SJSA1 (cell line): ENCODE data around the gene MEX3D. TPM values are rescaled to one million over a fixed set of nuclear protein-coding genes. Genes with fewer than 3 reads are reported as not detected.

Source experiments
- DNase-seq, 2 experiments: peaks; one replicate each; pipeline ENCODE4 v3.0.0-alpha.2; 2015 to 2020; ENCODE audit warnings: low spot score in 2 of 2, low read depth in 1 of 2
- H3K27ac ChIP-seq: fragments of 250-450 bp; sonication (Bioruptor Pico); 2 replicates; pipeline ENCODE4 v1.5.1; 2020; ENCODE audit warnings: mild to moderate bottlenecking, moderate library complexity
- H3K27me3 ChIP-seq: fragments of 250-450 bp; sonication (Bioruptor Pico); replicated peaks from 2 replicates; pipeline ENCODE4 v1.5.1; 2020; ENCODE audit warnings: mild to moderate bottlenecking, moderate library complexity
- H3K36me3 ChIP-seq: fragments of 250-450 bp; sonication (Bioruptor Pico); 2 replicates; pipeline ENCODE4 v1.5.1; 2020; ENCODE audit warnings: mild to moderate bottlenecking
- H3K4me1 ChIP-seq: fragments of 250-450 bp; sonication (Bioruptor Pico); replicated peaks from 2 replicates; pipeline ENCODE4 v1.6.1; 2021; ENCODE audit warnings: mild to moderate bottlenecking
- H3K4me3 ChIP-seq: fragments of 250-450 bp; sonication (Bioruptor Pico); 2 replicates; pipeline ENCODE4 v1.5.1; 2020; ENCODE audit warnings: mild to moderate bottlenecking
- H3K9me3 ChIP-seq: fragments of 250-450 bp; sonication (Bioruptor Pico); replicated peaks from 2 replicates; pipeline ENCODE4 v1.5.1; 2020; ENCODE audit warnings: mild to moderate bottlenecking
- total RNA-seq: library from RNA; depleted of rRNA; stranded (reverse); fragments of >200 nt; shearing (Covaris generic); gene quantifications from 2 replicates; pipeline ENCODE4 v1.2.3, GENCODE V29; 2014; rRNA removed

MEX3D gene
- 109 and 116 TPM in 2 replicates for total RNA-seq

- H3K9me3 ChIP-seq: peaks cover 5% of the 10 kb centered on the region
- peak in 1 of 2 experiments; percentile 69 for DNase-seq
- peak within 1 kb of the TSS; percentile 94 for H3K4me3 ChIP-seq
- no peaks in the 10 kb centered on the region; the same call in 1 of the 2 replicates for H3K27me3 ChIP-seq
- H3K36me3 ChIP-seq: peaks cover 26% of the 10 kb centered on the region
- H3K4me1 ChIP-seq: peaks cover 16% of the 10 kb centered on the region
- peak within 1 kb of the TSS; percentile 95 for H3K27ac ChIP-seq
Observed at GRCh38 chr19:1568320-1569019, at the start of gene MEX3D. MEX3D (minus strand) TSS chr19:1568325; CDS start chr19:1568058, 267 bp downstream.

- H3K27ac ChIP-seq: no peak overlapping the region
- no peak for DNase-seq
- H3K36me3 ChIP-seq: peaks cover 62% of the 10 kb centered on the region
Observed at GRCh38 chr19:1616875-1617274, 48.8 kb upstream of the MEX3D start.

GRCh38 chr19:1616396-1616795, 48.3 kb upstream of the MEX3D start:
- no peak for DNase-seq

More at GRCh38 chr19:1616875-1617274, 48.8 kb upstream of the MEX3D start:
- Histone ChIP-seq H3K27me3 (no peaks in the 10 kb centered on the region), H3K4me1 (no peaks in the 10 kb centered on the region), H3K9me3 (no peaks in the 10 kb centered on the region), H3K4me3 (no peak overlapping the region)

GRCh38 chr19:1615156-1615765, 47.1 kb upstream of the MEX3D start:
- H3K27me3 ChIP-seq: no peaks in the 10 kb centered on the region
- no peak for DNase-seq
- no peak overlapping the region for H3K4me3 ChIP-seq
- H3K27ac ChIP-seq: no peak overlapping the region
- no peaks in the 10 kb centered on the region for H3K9me3 ChIP-seq
- no peaks in the 10 kb centered on the region for H3K4me1 ChIP-seq
- peaks cover 64% of the 10 kb centered on the region for H3K36me3 ChIP-seq

More at GRCh38 chr19:1616396-1616795, 48.3 kb upstream of the MEX3D start:
- Histone ChIP-seq H3K27me3 (no peaks in the 10 kb centered on the region), H3K27ac (no peak overlapping the region), H3K4me1 (no peaks in the 10 kb centered on the region), H3K36me3 (peaks cover 64% of the 10 kb centered on the region), H3K4me3 (no peak overlapping the region), H3K9me3 (no peaks in the 10 kb centered on the region)

GRCh38 chr19:1613808-1614570, 45.9 kb upstream of the MEX3D start:
- Histone ChIP-seq H3K27ac (no peak overlapping the region), H3K4me3 (no peak overlapping the region), H3K27me3 (no peaks in the 10 kb centered on the region), H3K9me3 (no peaks in the 10 kb centered on the region), H3K4me1 (no peaks in the 10 kb centered on the region), H3K36me3 (peaks cover 58% of the 10 kb centered on the region)
- DNase-seq: no peak

GRCh38 chr19:1613146-1613545, 45.0 kb upstream of the MEX3D start:
- no peak overlapping the region for H3K27ac ChIP-seq
- no peak for DNase-seq
- no peaks in the 10 kb centered on the region for H3K9me3 ChIP-seq
- H3K36me3 ChIP-seq: peaks cover 52% of the 10 kb centered on the region
- H3K4me3 ChIP-seq: no peak overlapping the region
- no peaks in the 10 kb centered on the region for H3K4me1 ChIP-seq
- no peaks in the 10 kb centered on the region for H3K27me3 ChIP-seq

- Histone ChIP-seq H3K9me3 (no peaks in the 10 kb centered on the region), H3K36me3 (peaks cover 50% of the 10 kb centered on the region), H3K27ac (no peak overlapping the region), H3K27me3 (no peaks in the 10 kb centered on the region), H3K4me3 (no peak overlapping the region), H3K4me1 (no peaks in the 10 kb centered on the region)
- DNase-seq: no peak
Observed at GRCh38 chr19:1612114-1613086, 44.3 kb upstream of the MEX3D start.

GRCh38 chr19:1611353-1611752, 43.2 kb upstream of the MEX3D start:
- peaks cover 47% of the 10 kb centered on the region for H3K36me3 ChIP-seq

GRCh38 chr19:1610579-1610978, 42.5 kb upstream of the MEX3D start:
- Histone ChIP-seq H3K27ac (no peak overlapping the region), H3K36me3 (peaks cover 40% of the 10 kb centered on the region)

More at GRCh38 chr19:1611353-1611752, 43.2 kb upstream of the MEX3D start:
- Histone ChIP-seq H3K9me3 (no peaks in the 10 kb centered on the region), H3K27me3 (no peaks in the 10 kb centered on the region), H3K4me1 (peaks cover 3% of the 10 kb centered on the region), H3K4me3 (no peak overlapping the region), H3K27ac (no peak overlapping the region)
- DNase-seq: no peak

GRCh38 chr19:1609680-1610474, 41.8 kb upstream of the MEX3D start:
- Histone ChIP-seq H3K27me3 (no peaks in the 10 kb centered on the region), H3K9me3 (no peaks in the 10 kb centered on the region), H3K4me3 (no peak overlapping the region), H3K36me3 (peaks cover 38% of the 10 kb centered on the region), H3K4me1 (peaks cover 8% of the 10 kb centered on the region), H3K27ac (no peak overlapping the region)
- no peak for DNase-seq

More at GRCh38 chr19:1610579-1610978, 42.5 kb upstream of the MEX3D start:
- no peaks in the 10 kb centered on the region for H3K27me3 ChIP-seq
- no peak for DNase-seq
- no peaks in the 10 kb centered on the region for H3K9me3 ChIP-seq
- no peak overlapping the region for H3K4me3 ChIP-seq
- H3K4me1 ChIP-seq: peaks cover 8% of the 10 kb centered on the region

- Histone ChIP-seq H3K4me3 (no peak overlapping the region), H3K9me3 (no peaks in the 10 kb centered on the region), H3K4me1 (peaks cover 16% of the 10 kb centered on the region), H3K36me3 (peaks cover 30% of the 10 kb centered on the region), H3K27ac (no peak overlapping the region), H3K27me3 (no peaks in the 10 kb centered on the region)
- DNase-seq: no peak
Observed at GRCh38 chr19:1609103-1609396, 40.9 kb upstream of the MEX3D start.

- Histone ChIP-seq H3K36me3 (peaks cover 30% of the 10 kb centered on the region), H3K4me3 (no peak overlapping the region), H3K4me1 (peaks cover 21% of the 10 kb centered on the region), H3K9me3 (no peaks in the 10 kb centered on the region), H3K27ac (no peak overlapping the region), H3K27me3 (no peaks in the 10 kb centered on the region)
- no peak for DNase-seq
Observed at GRCh38 chr19:1608359-1609102, 40.4 kb upstream of the MEX3D start.
